Endothelial cell of hepatic sinusoid (primary cell): Measurements from ENCODE around the gene CDC123.
"Not testable (repeated sequence)": the region's sequence is repeated elsewhere in the genome, so short reads cannot be mapped to it uniquely, and the experiment has no call there.

ENCODE experiments used
- in situ Hi-C: cut with HindIII; loops from 2 replicates; pipeline ENCODE4 v1.10.0; 2017; ENCODE audit warnings: low sequenced_read_pairs

Gene CDC123, protein sequence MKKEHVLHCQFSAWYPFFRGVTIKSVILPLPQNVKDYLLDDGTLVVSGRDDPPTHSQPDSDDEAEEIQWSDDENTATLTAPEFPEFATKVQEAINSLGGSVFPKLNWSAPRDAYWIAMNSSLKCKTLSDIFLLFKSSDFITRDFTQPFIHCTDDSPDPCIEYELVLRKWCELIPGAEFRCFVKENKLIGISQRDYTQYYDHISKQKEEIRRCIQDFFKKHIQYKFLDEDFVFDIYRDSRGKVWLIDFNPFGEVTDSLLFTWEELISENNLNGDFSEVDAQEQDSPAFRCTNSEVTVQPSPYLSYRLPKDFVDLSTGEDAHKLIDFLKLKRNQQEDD

DNA sequence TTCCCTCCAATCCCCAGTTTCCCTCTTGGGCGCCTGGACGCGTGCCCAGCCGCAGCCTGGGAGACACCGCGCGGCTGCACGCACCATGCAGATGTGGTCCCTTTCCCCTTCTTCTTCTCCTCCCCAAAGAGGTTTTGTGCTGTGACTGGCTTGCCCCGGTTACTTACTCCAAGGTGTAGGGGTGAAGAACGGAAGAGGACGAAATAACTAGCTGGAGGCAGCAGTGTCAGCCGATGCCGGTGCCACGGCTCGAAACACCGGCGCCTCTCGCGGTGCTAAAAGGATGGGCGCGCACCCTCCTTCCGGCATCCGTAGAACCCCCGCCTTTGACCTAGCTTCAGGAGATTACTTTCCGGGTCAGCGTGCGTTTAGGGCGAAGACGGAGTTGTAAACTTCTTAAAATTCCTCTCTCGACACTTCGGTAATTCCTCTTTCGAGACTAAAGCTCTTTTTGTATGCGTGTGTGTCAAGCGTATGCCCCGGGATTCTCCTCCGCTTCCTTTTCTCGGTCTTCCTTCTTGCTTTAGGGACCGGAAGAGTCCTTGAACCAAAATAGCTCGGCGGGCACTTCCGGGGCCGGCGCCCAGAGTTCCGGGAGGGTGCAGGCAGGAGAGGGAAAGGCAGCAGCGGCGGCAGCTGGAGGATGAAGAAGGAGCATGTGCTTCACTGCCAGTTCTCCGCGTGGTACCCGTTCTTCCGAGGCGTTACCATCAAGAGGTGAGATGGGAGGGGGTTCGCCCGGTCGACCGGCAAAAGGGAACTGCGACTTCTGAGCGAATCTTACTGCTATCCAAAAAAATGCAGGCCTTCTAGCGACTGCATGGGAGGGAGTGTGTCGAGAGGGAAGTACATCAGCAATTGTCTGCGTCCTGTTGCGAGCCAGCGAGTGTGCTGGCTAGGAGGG is at the start of gene CDC123, which contains the start of gene NUDT5:
Gene CDC123, plus strand, starts transcription at position 586 of the 904 bp plus-strand sequence. Its CDS starts 58 bp downstream, at position 644.
Gene NUDT5, minus strand, starts transcription at position 289 of the 904 bp plus-strand sequence. CDS start 9,600 bp downstream, outside the sequence.
- in situ Hi-C loops = no loop called here

DNA sequence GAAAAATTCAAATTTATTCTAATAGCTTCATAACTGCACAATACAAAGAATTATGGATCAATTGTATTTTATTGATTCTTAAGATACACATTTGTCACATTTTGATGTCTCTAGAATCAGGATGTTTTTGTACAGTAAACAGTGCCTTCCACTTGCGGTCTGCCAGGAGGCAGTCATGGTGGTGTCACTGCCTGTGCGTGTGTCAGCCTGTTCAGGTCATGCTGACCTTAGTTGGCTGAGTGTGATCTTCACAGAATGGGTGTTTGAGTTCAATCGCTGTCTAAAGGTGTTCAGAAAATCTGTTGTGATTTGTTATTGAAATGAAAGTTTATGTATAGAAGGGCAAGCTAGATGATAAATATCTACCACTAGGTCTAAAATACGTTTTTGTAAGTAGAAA is 45.8 kb upstream of the CDC123 start:
- in situ Hi-C loops = no loop called here

DNA sequence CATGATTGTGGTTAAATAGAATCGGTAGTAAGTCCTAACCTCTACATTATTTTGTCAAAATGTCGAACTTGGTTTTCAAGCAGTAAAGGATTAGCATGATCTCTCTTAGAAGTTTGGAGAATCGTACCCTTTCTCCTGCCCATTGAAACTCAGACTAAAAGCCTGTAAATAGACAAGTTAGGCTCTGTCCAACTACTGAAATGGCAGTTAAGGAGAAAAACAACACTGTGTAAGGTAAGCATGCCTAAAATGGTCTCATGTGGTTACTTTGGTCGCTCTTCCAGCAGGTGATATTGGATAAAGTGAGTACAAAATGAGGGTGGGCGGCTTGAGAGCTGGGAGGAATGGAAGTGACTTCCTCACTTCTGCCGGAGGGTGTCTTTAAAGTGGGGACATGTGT is 41.5 kb upstream of the CDC123 start:
- in situ Hi-C loops = no loop called here

DNA sequence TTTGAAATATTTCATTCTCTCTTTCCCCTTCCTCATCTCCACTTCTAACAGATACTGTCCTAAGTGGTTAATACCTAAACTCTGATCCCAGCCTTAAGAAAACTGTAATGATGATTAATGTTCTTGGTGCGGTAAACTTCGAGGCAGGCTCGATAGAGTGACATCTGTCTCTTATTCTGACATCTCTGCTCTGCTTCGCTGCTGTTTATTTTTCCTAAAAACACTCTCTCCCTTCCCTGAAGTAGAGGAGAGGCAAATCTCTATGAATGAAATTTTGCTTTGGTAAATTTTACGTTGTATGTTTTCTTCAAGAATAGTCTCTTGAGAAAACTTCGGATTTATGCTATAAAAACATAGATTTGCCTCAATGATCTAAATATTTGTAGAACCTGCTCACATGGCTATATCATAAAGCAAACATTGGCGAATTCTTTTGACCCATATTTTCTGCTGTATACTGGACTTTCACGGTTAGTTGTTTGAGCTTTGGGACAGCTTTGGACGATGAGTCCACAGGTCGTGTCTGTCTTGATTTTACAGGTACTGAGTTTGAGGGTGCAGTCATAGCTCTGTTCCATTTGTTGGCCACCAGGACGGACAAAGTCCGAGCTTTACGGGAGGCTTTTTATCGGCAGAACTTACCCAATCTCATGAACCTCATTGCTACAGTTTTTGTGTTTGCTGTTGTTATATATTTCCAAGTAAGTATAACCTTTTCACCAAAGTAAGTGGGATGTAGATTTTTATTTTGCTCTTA is 39.4 kb upstream of the CDC123 start:
- in situ Hi-C loops = no loop called here

DNA sequence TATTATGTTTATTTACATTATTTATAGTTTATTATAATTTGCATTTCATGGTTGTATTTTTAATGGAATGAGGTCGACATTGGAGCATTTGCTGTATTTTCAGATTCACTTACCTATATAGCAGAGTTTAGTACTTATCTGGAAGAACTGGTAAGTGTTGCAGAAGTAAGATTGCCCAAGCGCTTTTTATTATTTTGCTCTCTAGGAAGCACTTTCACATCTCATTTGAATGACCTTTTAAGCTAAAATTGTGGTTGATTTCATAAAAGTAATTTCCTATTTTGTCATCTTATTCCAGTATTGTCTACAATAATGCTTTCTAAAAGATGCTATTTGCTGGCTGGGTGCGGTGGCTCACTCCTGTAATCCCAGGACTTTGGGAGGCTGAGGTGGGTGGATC is 37.9 kb upstream of the CDC123 start:
- in situ Hi-C loops = no loop called here

DNA sequence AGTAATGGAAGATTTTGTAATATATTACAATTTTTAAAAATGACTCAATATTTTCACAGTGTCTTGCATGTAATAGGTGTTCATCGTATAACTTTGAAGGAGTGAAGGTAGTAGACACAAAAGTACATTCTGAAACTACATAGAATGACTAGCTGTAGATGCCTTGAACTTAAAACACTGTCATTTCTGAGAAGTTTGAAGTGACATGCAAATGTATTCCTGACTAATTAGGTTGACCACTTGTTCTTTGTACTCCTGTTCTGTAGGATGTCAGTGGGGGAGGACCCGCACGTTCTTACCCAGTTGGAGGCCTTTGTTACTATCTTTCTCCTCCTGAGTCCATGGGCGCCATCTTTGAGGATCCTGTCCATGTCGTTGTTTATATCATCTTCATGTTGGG is 35.3 kb upstream of the CDC123 start:
- in situ Hi-C loops = no loop called here

DNA sequence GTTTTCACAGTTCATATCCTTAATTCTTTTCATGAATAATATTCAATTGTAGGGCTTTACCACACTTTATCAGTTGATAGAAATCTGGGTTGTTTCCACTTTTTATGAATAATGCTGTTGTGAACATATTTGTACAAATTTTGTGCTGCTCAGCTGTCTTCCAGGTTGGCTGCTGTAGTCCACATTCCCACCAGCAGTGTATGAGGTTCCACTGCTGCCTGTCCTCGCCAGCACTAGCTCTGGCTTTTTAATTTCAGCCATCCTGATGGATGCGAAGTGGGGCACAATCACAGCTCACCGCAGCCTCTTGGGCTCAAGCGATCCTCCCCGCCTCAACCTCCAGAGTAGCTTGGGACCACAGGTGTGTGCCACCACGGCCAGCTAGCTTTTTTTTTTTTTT is 33.1 kb upstream of the CDC123 start:
- in situ Hi-C loops = no loop called here

DNA sequence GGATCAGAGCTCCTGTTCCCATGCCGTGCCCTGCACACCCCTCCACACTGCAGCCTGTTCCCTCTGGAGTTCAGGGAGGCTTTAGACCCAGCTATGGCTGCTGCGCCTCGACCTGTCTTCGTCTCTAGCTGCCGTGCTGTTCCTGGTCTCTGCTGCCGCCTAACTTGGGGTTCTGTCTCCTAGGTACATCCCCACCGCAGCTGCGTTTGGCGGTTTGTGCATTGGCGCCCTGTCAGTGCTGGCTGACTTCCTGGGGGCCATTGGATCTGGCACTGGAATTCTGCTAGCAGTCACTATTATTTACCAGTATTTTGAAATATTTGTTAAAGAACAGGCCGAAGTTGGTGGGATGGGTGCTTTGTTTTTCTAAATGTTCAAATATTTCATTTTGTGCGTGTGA is 31.9 kb upstream of the CDC123 start:
- in situ Hi-C loops = no loop called here

DNA sequence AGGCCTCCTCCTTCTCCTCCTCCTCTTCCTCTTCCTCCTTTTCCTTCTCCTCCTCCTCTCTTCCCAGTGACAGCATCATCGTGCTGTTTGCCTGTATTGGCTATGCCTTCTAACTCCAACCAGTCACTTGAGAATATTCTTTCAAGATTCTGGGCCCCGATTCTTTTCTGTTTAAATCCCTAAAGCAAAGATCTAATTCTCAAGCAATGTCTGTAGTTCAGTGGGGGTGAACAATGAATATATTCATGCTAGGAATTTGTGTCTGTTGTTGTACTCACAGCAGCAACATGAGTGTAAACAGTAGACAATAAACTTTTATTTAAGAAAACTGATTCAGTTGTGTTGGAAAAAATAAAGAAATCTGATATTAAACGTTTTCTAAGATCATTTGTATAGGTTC is 31.0 kb upstream of the CDC123 start:
- in situ Hi-C loops = no loop called here

DNA sequence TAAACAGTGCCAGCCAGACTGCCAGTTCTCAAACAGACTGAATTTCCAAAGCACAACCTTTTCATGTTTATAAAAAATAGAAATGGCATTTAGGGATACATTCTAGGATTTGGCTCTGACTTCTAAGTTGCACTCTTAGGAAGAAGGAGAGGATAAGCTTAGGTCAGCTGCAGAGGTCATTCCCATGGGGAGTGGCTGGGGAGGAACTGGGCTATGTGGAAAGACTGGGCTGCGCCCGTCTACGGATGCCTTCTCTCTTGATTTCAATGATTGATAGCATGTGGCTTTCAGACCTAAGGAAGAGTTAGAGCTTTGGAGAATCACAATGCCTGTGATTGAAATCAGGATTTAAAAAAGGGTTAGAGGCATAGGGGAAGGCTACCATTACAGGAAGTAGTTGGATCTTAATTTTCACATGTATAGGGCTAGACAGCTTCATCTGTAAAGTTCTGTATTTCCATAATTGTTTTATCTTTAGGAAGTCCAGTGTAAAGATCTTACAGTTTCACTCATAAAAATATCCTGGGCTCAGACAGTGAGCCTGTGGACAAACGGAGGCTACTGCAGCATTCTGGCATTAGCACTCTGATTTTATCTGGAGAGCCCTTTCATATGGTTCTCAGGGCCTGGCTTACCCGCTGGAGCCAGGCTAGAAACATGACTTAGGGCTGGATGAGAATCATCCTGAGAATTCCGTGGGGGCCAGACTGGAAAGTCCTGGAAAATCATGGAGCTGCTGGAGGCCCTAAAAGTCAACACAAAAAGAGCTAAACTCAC is 29.8 kb upstream of the CDC123 start:
- in situ Hi-C loops = no loop called here

DNA sequence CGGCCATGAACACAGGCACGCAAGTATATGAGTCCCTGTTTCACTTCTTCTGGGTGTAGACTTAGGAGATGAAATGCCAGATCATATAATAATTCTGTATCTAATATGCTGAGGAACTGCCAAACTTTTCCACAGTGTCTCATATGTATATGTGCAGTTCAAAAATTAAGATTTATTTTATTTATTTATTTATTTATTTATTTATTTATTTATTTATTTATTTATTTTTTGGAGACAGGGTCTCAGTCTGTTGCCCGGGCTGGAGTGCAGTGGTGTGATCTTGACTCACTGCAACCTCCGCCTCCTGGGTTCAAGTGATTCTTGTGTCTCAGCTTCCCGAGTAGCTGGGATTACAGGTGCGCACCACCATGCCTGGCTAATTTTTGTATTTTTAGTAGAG is 24.5 kb upstream of the CDC123 start:
- in situ Hi-C loops = not testable (repeated sequence)

DNA sequence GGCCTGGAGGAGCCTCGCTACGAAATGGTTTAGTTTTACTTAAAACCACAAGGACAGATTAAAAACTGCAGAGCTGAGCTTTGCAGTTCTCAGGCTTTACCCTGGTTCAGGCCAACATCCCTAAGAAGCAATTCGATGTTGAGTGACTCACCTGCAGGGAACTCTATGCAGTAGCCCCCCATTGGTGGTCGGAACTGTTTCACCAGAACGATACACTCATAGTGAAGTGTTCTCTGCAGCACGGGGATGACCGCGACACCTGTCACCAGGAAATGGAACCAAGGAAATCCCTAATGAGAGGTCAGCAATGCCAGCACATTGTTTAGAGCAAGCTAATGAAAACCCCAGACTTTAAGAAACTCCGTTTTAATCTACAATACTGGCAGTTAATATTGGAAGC is 18.3 kb upstream of the CDC123 start:
- in situ Hi-C loops = no loop called here

DNA sequence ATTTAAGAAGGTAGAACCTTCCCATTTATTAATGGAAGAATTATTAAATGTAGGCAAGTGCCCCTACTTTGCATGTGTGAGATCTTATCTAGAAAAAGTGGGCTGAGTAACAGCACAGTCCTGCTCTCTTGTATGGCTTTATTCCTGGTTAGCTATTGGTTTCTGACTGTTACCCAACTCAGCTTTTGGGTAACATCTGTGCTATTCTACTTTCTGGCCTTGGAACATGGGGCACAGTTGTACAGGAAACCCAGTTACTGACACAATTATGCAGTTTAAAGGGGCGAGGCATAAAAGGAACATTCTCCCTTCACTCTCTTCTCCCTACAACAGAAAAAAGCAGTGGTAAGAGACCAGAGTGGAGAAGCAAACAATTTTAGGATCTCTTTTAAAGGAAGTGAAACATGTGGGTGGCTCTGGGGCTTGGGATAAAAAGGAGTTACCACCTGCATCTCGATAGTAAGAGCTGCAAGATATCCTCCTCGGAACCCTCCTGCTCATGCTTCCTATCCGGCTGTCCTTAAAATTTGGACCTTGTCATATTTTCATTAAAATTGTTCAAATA is 16.3 kb upstream of the CDC123 start:
- in situ Hi-C loops = no loop called here

DNA sequence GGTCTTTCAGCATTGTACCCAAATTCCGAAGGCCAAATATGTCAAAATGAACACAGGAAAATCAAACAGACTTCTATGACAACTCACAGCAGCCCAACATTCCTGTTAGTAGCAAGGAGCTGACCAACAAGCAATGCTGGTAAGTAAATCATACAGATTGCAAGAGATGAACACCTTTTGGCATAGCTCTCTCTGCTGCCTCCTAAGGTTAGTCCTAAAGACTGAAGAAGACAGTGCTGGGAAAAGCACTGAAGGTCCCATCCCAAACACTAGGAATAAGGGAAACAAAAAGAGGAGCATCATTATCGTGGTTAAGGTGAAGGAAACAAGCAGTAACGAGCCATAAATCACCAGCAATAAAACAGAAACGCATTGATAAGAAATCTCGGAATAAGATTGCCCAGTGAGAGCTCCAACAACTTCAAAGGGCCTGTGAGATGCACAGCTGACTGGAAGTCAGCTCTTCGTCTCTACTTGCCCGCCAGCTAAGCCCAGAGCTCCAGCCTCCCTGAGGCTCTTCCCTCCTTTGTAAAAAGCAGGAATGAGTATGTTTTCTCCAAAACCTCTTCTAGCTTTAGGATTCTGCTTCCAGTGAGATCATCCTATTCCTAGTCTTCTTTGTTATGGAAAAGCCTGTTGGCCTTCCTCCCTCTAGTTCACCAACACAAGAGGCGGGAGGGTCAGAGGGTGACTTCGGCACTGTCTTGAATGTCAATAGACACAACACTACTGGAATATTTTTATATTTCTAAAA is 15.6 kb upstream of the CDC123 start:
- in situ Hi-C loops = no loop called here

DNA sequence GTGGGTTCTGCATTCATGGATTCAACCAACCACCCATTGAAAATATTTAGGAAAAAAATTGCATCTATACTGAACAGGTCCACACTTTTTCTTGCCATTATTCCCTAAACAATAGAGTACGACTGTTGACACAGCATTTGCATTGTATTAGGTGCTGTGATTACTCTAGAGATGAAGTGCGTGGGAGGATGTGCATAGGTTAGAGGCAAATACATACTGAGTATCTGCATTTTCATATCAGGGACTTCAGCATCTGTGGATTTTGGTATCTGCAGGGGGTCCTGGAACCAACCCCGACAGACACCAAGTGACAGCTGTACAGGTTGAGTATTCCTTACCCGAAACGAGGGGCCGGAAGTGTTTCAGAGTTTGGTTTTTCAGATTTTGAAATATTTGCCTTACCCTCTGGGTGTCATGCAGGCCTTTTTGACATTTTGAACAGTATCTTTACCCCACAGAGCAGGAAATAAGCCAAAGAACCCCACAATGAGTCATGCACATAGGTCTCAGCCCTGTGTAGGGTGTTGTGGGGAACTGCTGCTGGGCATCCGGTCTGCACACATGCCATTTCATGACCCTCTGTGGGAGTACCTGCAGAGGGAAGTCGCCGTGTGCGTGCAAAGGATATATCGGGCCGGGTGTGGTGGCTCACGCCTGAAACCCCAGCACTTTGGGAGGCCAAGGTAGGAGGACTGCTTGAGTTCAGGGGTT is 14.8 kb upstream of the CDC123 start:
- in situ Hi-C loops = no loop called here

DNA sequence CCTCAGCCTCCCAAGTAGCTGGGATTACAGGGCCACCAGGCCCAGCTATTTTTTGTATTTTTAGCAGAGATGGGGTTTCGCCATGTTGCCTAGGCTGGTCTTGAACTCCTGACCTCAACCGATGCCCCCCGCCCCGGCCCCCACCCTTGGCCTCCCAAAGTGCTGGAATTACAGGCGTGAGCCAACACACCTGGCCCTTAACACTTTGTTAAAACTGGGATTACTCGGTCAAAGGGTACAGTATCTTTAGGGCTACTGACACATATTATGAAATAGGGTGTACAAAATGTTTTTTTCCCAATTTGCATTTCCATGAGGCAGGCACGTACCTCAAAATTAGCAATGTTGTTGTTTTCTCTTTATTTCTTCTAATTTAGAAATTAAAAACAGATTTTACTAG is 11.8 kb upstream of the CDC123 start:
- in situ Hi-C loops = no loop called here

DNA sequence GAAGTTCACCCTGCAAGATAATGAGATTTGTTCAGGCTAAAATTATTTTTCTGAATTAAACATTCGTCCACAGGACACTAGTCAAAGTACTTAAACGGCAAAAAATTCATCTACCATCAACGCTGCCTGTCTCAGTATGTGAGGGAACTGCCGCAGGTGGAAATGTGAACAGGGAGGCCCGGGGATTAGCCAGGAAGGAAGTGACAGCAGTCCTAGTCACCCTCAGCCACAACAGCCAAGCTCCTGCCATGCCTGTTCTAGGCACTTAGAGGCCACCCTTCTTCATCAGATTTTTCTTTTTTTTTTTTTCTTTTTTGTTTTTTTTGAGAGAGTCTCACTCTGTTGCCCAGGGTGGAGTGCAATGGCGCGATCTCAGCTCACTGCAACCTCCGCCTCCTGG is 9.7 kb upstream of the CDC123 start:
- in situ Hi-C loops = no loop called here

DNA sequence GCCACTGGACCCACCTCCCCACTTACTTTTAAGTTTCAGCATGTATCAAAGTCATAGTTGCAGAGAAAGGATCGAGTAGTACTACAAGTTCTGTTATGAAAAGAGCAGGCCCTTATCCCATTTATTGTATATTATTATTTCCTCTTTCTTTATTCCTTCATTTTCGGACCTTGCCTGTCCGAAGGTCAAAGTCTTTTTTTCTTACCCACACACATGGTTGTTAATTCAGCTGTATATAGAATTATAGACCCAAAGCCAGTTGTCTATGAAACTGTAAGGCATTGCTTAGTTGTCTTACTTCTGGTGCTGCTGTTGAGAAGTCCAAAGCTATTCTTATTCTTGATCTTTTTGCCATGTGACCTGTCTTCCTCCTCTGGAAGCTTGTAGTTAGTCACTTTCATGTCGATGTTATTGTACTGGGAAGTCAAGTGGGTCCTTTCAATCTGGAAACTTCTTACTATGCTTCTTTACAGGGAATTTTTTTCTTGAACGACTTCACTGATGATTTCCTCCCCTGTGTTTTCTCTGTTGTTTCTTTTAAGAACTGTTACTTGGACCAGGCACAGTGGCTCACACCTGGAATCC is 8.6 kb upstream of the CDC123 start:
- in situ Hi-C loops = no loop called here
